Urothelium cell line (cell line): ENCODE data around the gene PFKL.
"Not testable (repeated sequence)": the region's sequence is repeated elsewhere in the genome, so short reads cannot be mapped to it uniquely, and the experiment has no call there.

Source experiments
- DNase-seq: peaks from one replicate; pipeline ENCODE4 v3.0.0; 2011; ENCODE audit warnings: low spot score, mixed read lengths
- FAIRE-seq: peaks from 2 replicates; lab custom pipeline; 2011; peaks lifted over from hg19 to GRCh38; lab: Jason Lieb, UNC

PFKL gene

DNA sequence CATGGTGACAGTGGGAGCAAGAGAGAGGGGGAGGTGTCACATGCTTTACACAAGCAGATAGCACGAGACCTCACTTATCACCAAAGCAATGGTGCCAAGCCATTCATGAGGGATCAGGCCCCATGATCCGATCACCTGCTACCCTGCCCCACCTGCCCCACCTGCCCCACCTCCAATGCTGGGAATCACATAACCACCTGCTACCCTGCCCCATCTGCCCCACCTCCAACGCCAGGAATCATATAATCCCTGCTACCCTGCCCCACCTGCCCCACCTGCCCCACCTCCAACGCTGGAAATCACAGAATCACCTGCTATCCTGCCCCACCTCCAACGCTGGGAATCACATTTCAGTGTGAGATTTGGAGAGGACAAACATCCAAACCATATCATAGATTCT lies 24.8 kb upstream of the PFKL start:
- FAIRE-seq: no peak
- no peak for DNase-seq

GRCh38 chr21:44279354-44280260 lies 20.2 kb upstream of the PFKL start:
- DNase-seq: no peak
- no peak for FAIRE-seq

- DNase-seq (no peak), FAIRE-seq (no peak)
Observed at GRCh38 chr21:44281801-44282200, 18.1 kb upstream of the PFKL start.

- FAIRE-seq: no peak
Observed at GRCh38 chr21:44282370-44282769, 17.5 kb upstream of the PFKL start.

GRCh38 chr21:44283211-44283785 lies 16.6 kb upstream of the PFKL start:
- FAIRE-seq, DNase-seq: not testable (repeated sequence)

More at GRCh38 chr21:44282370-44282769, 17.5 kb upstream of the PFKL start:
- DNase-seq: no peak

DNA sequence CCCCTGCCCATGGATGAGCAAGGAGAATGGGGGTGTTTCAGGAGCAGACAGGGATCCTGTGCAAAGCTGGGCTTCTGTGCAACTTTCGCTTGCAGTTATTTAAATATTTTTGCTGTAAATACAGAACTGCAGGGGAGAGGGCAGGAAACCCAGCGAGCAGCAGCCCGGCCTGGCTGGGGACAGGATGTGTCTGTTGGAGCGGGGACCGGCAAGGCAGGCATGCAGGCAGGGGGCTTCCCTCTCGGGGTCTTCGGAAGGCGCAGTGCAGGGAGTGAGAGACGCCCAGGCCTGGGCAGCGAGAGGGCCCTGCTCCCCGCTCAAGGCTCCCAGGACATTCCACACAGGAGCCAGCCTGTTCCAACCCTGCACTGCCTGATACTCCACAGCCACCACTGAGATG lies 15.9 kb upstream of the PFKL start:
- DNase-seq: no peak
- no peak for FAIRE-seq

DNA sequence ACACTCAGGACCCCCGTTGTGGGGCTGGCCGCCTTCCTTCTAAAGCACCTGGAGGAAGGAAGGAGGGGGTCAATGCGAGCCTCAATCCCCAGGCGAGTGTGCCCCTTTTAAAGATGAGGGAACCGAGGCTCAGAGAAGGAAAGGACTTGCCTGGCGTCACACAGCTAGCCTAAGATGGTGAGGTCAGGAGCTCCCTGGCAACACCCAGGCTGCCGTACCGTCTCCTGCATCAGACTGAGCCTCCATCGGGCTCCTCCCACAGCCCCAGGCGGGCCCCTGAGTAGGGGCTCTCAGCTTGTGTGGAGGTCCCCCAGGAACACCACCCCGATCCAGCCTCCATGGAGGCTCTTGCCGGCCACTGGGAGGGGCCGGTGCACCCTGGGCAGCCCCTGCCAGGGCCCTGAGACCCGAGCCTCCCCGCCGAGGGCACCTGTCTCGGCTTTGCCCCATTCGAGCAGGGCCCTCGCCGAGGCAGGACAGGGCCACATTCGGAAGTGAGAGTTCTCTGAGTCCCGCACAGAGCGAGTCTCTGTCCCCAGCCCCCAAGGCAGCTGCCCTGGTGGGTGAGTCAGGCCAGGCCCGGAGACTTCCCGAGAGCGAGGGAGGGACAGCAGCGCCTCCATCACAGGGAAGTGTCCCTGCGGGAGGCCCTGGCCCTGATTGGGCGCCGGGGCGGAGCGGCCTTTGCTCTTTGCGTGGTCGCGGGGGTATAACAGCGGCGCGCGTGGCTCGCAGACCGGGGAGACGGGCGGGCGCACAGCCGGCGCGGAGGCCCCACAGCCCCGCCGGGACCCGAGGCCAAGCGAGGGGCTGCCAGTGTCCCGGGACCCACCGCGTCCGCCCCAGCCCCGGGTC lies 14.5 kb upstream of the PFKL start, which contains the start of gene AIRE:
AIRE (plus strand) TSS at position 739 of the 855 bp plus-strand sequence. CDS start 131 bp downstream, outside the sequence.
- DNase-seq: no peak
- no peak for FAIRE-seq

DNA sequence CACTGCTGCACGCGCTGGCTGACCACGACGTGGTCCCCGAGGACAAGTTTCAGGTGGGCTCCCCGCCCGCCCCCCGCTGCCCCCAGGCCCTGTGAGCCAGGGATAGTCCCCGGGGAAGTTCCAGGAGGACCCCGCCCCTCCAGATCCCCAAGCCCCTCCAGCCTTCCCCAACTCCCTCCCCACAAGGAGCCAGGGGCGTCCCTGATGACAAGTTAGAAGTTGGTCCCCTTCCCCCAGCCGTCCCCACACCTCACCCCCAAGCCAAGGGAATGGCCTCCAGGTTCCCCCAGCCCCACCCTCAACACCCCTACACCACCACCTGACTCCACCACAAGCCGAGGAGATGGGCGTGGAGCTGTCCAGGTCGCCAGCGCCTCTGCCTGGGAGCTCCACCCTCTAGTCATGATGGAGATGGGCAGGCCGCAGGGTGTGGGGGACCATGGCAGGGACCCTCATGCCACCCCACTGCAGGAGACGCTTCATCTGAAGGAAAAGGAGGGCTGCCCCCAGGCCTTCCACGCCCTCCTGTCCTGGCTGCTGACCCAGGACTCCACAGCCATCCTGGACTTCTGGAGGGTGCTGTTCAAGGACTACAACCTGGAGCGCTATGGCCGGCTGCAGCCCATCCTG lies 13.7 kb upstream of the PFKL start:
- FAIRE-seq (no peak), DNase-seq (no peak)

DNA sequence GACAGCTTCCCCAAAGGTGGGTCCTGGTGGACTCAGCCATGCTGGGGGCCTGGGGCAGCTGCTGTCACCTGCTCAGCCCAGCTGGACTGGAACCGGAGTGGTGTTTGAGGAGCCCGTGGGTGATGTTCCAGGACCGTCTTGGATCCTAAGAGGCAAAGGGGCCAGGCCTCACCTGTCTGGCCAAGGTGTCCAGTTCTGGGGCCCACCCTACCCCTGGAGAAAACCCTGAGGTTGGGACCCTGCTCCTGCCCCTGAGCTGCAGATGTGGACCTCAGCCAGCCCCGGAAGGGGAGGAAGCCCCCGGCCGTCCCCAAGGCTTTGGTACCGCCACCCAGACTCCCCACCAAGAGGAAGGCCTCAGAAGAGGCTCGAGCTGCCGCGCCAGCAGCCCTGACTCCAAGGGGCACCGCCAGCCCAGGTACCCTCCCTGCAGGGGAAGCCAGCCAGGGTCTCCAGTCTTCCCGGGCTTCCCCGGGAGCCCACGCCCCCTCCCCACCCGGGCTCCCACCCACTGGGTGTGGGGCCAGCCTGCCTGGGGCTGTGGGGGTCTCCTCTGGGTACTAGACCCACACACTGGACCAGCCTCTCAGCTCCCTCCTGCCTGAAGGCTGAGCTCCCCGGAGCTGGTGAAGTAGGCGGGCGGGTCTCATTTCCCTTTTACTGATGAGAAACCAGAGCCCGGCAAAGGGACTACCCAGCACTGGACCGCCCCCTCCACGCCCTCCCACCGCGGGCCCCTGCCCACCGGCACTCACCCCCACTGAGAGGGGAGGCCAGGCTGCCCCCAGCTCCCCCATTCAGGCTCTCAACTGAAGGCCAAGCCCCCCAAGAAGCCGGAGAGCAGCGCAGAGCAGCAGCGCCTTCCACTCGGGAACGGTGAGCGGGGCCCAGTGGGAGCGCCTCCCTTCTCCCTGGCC lies 12.9 kb upstream of the PFKL start:
- FAIRE-seq: no peak
- DNase-seq: no peak

DNA sequence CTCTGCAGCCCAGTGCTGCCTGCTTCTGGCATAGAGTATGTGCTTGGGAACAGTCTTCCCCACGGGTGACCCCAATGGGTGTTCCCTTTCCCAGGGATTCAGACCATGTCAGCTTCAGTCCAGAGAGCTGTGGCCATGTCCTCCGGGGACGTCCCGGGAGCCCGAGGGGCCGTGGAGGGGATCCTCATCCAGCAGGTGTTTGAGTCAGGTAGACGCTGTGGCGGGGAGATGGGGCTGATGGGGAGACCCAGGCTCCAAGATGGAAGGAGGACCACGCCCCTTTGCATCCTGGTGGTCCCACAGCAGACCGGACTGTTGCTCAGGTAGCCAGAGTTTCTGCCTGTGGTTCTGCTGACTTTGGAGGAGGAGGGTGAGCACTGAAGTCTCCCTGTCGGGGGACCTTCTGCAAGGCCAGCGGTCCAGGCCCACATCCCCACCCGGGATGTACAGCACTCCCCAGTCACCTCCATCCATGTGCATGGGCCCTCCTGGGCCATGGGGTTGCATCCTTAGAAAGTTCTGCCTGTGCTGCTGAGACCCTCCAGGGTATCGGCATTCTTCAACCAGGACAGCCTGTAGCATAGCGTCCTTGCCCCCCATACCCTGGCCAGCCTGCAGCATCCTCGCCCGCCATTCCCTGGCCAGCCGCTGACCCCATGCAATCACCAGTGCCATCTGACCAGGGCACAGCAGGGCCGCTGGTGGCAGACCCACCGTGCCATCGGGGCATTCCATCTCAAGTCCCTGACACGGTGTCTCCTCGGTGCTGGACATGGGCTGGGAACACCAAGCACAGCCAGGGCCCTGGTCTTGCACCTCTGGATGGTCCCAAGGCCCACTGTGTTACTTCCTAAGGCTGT lies 11.4 kb upstream of the PFKL start:
- no peak for DNase-seq
- peak; percentile 59 for FAIRE-seq

GRCh38 chr21:44289381-44290010 lies 10.4 kb upstream of the PFKL start:
- no peak for FAIRE-seq
- DNase-seq: no peak

GRCh38 chr21:44290327-44291077 lies 9.4 kb upstream of the PFKL start:
- FAIRE-seq: no peak
- no peak for DNase-seq

- DNase-seq: no peak
- no peak for FAIRE-seq
Observed at GRCh38 chr21:44291078-44291935, 8.5 kb upstream of the PFKL start.

GRCh38 chr21:44291936-44292811 lies 7.7 kb upstream of the PFKL start:
- DNase-seq (no peak), FAIRE-seq (no peak)

DNA sequence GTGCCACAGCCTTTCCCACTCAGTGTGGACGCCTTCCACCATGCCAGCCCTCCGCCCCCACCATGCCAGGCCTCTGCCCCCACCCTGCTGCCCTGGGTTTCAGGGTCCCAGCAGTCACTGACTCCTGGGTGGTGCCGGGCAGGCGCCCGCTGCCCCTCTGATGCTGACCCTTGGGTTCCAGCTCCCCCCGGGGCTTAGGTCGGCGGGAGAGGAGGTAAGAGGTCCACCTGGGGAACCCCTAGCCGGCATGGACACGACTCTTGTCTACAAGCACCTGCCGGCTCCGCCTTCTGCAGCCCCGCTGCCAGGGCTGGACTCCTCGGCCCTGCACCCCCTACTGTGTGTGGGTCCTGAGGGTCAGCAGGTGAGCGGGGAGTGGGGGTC lies 7.0 kb upstream of the PFKL start:
- FAIRE-seq: no peak
- no peak for DNase-seq
